ENCODE results near the gene NRXN2. TPM values are rescaled to one million over a fixed set of nuclear protein-coding genes. Genes with fewer than 3 reads are reported as not detected.

The NRXN2 gene
- total and polyA plus RNA-seq, 2 experiments from 2014 or later: 1.1 to 5.6 TPM

DNA sequence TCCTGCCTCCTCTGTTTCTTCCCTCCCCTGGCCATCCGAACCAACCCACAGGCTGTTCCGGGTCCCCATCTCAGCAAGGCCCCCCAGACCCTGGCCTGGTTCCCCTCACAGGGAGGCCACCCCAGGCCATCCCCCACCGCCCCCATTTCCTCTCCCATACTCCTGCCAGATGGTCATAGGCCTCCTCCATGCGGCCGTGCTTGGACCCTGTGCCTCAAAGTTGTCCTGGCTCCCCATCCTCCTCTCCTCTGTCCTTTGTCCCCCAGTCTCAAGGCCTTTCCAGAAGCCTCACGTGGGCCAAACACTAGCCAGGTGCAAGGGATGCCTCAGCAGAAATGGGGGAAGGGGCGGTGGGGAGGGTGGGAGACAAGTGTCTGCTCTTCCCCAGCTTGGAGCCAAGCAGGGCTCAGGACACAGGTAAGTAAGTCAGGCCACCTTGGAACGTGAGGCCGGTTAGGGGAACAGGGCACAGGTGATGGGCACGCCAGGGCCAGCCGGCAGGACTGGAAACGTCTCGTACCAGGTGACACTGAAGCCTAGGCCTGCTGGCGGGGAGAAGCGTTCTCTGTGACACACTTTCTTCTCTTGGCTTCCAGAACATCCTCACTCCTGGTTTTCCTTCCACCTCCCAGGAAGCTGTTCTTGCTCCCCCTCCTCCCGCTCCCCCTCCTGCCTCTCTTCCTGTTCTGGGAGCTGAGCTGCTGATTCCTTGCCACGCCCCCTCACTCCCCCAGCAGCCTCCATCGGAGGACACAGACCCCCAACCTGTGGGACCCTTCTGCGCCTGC, 163.5 kb downstream of the NRXN2 start:
- Histone ChIP-seq H3K79me2 (ENCODE audit: insufficient read depth) (no peaks in the 10 kb centered on the region), H2AFZ (no peak overlapping the region), H3K36me3 (ENCODE audit: low read depth) (no peaks in the 10 kb centered on the region), H3K4me3 (no peak overlapping the region), H3K9me3 (ENCODE audit: low read depth) (no peaks in the 10 kb centered on the region), H4K20me1 (ENCODE audit: insufficient read depth) (no peaks in the 10 kb centered on the region), H3K9me2 (ENCODE audit: insufficient read depth) (no peaks in the 10 kb centered on the region), H3F3A (ENCODE audit: insufficient read depth) (no peaks in the 10 kb centered on the region), H3K4me1 (ENCODE audit: insufficient read depth) (peaks cover 12% of the 10 kb centered on the region), H3K27ac (no peak overlapping the region), H3K27me3 (replicated peaks; ENCODE audit: insufficient read depth) (no peaks in the 10 kb centered on the region), H3K4me2 (ENCODE audit: unreplicated experiment) (no peak overlapping the region), H3K9ac (no peak overlapping the region)
- in situ Hi-C loops (cut with MboI): no loop called here
- 65 to 66% methylated on average over 16 to 19 of the region's 19 CpGs for WGBS, 2 experiments (ENCODE audit: low coverage in 1 of 2, low lambda C conversion rate in 2 of 2, missing lambda C conversion rate in 2 of 2)
- TF ChIP-seq EZH2 (IDR thresholded peaks at IDR 0.05; ENCODE audit: insufficient read depth, poor library complexity, severe bottlenecking) (no peak), EZH2phosphoT487 (IDR thresholded peaks at IDR 0.05; ENCODE audit: insufficient read depth, low read depth) (no peak)
- DNase-seq: no peak

DNA sequence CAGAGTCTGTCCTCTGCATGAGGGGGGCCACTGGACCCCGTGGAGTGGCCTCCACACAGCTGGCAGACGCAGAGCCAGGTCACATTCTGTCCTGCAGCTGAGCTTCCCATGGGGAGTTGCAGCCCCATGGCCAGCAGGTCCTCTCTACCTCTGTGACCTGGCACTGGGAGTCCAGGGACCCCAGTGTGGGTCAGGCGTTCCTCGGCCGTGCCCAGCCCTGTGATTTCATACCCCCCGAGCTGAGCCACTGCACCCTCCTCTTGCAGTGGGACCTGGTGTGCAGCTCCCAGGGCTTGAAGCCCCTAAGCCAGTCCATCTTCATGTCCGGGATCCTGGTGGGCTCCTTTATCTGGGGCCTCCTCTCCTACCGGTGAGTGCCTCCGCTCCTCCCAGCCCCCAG, 164.1 kb downstream of the NRXN2 start:
- no peaks in the 10 kb centered on the region for H3K79me2 ChIP-seq (ENCODE audit: insufficient read depth)
- TF ChIP-seq EZH2 (IDR thresholded peaks at IDR 0.05; ENCODE audit: insufficient read depth, poor library complexity, severe bottlenecking) (no peak), EZH2phosphoT487 (IDR thresholded peaks at IDR 0.05; ENCODE audit: insufficient read depth, low read depth) (no peak)
- in situ Hi-C loops (cut with MboI): no loop called here
- no peaks in the 10 kb centered on the region for H3K36me3 ChIP-seq (ENCODE audit: low read depth)
- H3K9me3 ChIP-seq (ENCODE audit: low read depth): no peaks in the 10 kb centered on the region
- H3K27ac ChIP-seq: no peak overlapping the region
- H3K4me1 ChIP-seq (ENCODE audit: insufficient read depth): peaks cover 19% of the 10 kb centered on the region
- WGBS, 2 experiments (ENCODE audit: low coverage in 1 of 2, low lambda C conversion rate in 2 of 2, missing lambda C conversion rate in 2 of 2): 85 to 88% methylated on average over 9 of the region's 9 CpGs
- no peaks in the 10 kb centered on the region for H3F3A ChIP-seq (ENCODE audit: insufficient read depth)
- no peak overlapping the region for H3K4me3 ChIP-seq
- H3K4me2 ChIP-seq (ENCODE audit: unreplicated experiment): no peak overlapping the region
- no peak for DNase-seq
- H2AFZ ChIP-seq: no peak overlapping the region
- H3K9ac ChIP-seq: no peak overlapping the region
- no peaks in the 10 kb centered on the region for H3K9me2 ChIP-seq (ENCODE audit: insufficient read depth)
- H4K20me1 ChIP-seq (ENCODE audit: insufficient read depth): no peaks in the 10 kb centered on the region
- H3K27me3 ChIP-seq (replicated peaks; ENCODE audit: insufficient read depth): no peaks in the 10 kb centered on the region

DNA sequence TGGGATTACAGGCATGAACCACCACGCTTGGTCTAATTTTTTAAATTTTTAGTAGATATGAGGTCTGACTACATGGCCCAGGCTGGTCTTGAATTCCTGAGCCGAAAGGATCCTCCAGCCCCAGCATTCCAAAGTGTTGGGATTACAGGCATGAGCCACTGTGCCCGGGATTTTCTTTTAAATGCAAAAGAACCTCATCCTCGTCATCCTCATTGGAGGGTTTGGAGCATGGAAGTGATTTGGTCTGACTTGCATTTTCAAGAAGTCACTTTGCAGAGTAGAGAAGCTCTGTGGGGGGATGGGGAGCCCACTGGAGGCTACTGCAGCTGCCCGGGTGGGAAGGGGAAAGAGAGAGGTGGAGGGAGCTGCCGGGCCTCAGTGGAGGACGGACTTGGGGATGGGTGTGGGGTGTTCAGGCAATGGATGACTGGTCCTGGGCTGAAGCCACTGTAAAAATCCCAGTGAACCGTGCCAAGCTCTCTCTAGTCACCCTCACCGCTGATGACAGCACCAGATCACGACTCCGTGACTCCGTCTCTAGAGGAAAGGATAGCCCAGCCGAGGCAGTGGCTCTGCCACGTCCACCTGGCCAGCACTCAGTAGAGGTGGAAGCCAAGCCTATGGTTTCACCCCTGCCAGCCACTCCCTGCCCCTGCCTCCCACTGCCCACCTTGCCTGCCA, 164.8 kb downstream of the NRXN2 start:
- H3K9me2 ChIP-seq (ENCODE audit: insufficient read depth): no peaks in the 10 kb centered on the region
- in situ Hi-C loops (cut with MboI): no loop called here
- no peak overlapping the region for H2AFZ ChIP-seq
- H3K4me3 ChIP-seq: no peak overlapping the region
- H3K9me3 ChIP-seq (ENCODE audit: low read depth): no peaks in the 10 kb centered on the region
- DNase-seq: peak; percentile 73
- no peak overlapping the region for H3K9ac ChIP-seq
- TF ChIP-seq EZH2phosphoT487 (IDR thresholded peaks at IDR 0.05; ENCODE audit: insufficient read depth, low read depth) (no peak), EZH2 (IDR thresholded peaks at IDR 0.05; ENCODE audit: insufficient read depth, poor library complexity, severe bottlenecking) (no peak)
- H3K36me3 ChIP-seq (ENCODE audit: low read depth): no peaks in the 10 kb centered on the region
- no peaks in the 10 kb centered on the region for H4K20me1 ChIP-seq (ENCODE audit: insufficient read depth)
- no peak overlapping the region for H3K4me2 ChIP-seq (ENCODE audit: unreplicated experiment)
- no peaks in the 10 kb centered on the region for H3K79me2 ChIP-seq (ENCODE audit: insufficient read depth)
- no peak overlapping the region for H3K27ac ChIP-seq
- no peaks in the 10 kb centered on the region for H3F3A ChIP-seq (ENCODE audit: insufficient read depth)
- no peaks in the 10 kb centered on the region for H3K27me3 ChIP-seq (replicated peaks; ENCODE audit: insufficient read depth)
- WGBS, 2 experiments (ENCODE audit: low coverage in 1 of 2, low lambda C conversion rate in 2 of 2, missing lambda C conversion rate in 2 of 2): 41 to 42% methylated on average over 12 to 14 of the region's 14 CpGs
- peaks cover 22% of the 10 kb centered on the region for H3K4me1 ChIP-seq (ENCODE audit: insufficient read depth)

DNA sequence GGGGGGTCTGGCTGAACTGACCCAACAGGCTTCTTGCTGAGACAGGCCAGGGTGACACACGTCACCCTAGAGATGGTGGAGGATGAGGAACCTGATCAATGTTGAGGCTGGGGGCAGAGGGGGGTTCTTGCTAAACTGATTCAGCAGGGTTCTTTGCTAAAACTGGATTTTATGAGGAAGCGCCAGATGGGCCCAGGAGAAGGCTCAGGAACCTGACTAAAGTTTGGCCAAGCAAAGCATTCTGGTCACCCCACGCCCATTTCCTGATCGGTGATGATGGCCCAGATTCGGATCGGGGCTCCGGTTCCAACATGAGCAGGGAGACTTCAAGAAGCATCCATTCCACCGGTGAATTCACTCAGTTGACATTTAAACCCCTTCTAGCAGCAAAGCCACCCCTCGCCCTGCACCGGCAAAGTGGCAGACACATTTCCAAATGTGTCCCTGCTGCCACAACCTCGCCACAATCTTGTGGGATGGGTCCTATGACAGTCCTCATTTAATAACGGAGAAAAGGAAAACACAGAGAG, 166.2 kb downstream of the NRXN2 start:
- Histone ChIP-seq H3K27me3 (replicated peaks; ENCODE audit: insufficient read depth) (peaks cover 8% of the 10 kb centered on the region), H3K4me1 (ENCODE audit: insufficient read depth) (peaks cover 22% of the 10 kb centered on the region), H3K9ac (no peak overlapping the region), H2AFZ (no peak overlapping the region), H3K27ac (no peak overlapping the region), H3F3A (ENCODE audit: insufficient read depth) (no peaks in the 10 kb centered on the region), H3K4me3 (no peak overlapping the region), H4K20me1 (ENCODE audit: insufficient read depth) (no peaks in the 10 kb centered on the region), H3K36me3 (ENCODE audit: low read depth) (no peaks in the 10 kb centered on the region), H3K79me2 (ENCODE audit: insufficient read depth) (no peaks in the 10 kb centered on the region), H3K4me2 (ENCODE audit: unreplicated experiment) (no peak overlapping the region), H3K9me3 (ENCODE audit: low read depth) (no peaks in the 10 kb centered on the region), H3K9me2 (ENCODE audit: insufficient read depth) (no peaks in the 10 kb centered on the region)
- TF ChIP-seq EZH2 (IDR thresholded peaks at IDR 0.05; ENCODE audit: insufficient read depth, poor library complexity, severe bottlenecking) (no peak), EZH2phosphoT487 (IDR thresholded peaks at IDR 0.05; ENCODE audit: insufficient read depth, low read depth) (no peak)
- DNase-seq: no peak
- WGBS, 2 experiments (ENCODE audit: low coverage in 1 of 2, low lambda C conversion rate in 2 of 2, missing lambda C conversion rate in 2 of 2): 74 to 82% methylated on average over 12 of the region's 12 CpGs
- in situ Hi-C loops (cut with MboI): no loop called here

Other genes starting within 250 kb of the NRXN2 start
- gene SLC22A11, start 167.3 kb downstream of the NRXN2 start, total RNA-seq (2014; rRNA removed; shearing (Covaris generic)): not detected in 2 replicates
- gene SLC22A11, start 167.3 kb downstream of the NRXN2 start, polyA plus RNA-seq (2016; fragmentation: Nextera tagmentation; extraction: Ambion mirVana): not detected in 2 replicates
- not detected in 2 replicates for gene SLC22A12, start 132.0 kb downstream of the NRXN2 start, total RNA-seq (2014; rRNA removed; shearing (Covaris generic))
- gene SLC22A12, start 132.0 kb downstream of the NRXN2 start, polyA plus RNA-seq (2016; fragmentation: Nextera tagmentation; extraction: Ambion mirVana): not detected in 2 replicates
- gene RASGRP2, start 20.9 kb upstream of the NRXN2 start, total RNA-seq (2014; rRNA removed; shearing (Covaris generic)): not detected in 2 replicates
- gene RASGRP2, start 20.9 kb upstream of the NRXN2 start, polyA plus RNA-seq (2016; fragmentation: Nextera tagmentation; extraction: Ambion mirVana): 0.61 and 0.68 TPM in 2 replicates
- gene PYGM, start 36.8 kb upstream of the NRXN2 start, total RNA-seq (2014; rRNA removed; shearing (Covaris generic)): not detected in 2 replicates
- gene PYGM, start 36.8 kb upstream of the NRXN2 start, polyA plus RNA-seq (2016; fragmentation: Nextera tagmentation; extraction: Ambion mirVana): not detected in 2 replicates
- gene SF1, start 55.3 kb upstream of the NRXN2 start, total RNA-seq (2014; rRNA removed; shearing (Covaris generic)): 81.6 and 106 TPM in 2 replicates
- 59.7 and 62.2 TPM in 2 replicates for gene SF1, start 55.3 kb upstream of the NRXN2 start, polyA plus RNA-seq (2016; fragmentation: Nextera tagmentation; extraction: Ambion mirVana)
- 18.2 and 19.7 TPM in 2 replicates for gene MAP4K2, start 80.0 kb upstream of the NRXN2 start, total RNA-seq (2014; rRNA removed; shearing (Covaris generic))
- gene MAP4K2, start 80.0 kb upstream of the NRXN2 start, polyA plus RNA-seq (2016; fragmentation: Nextera tagmentation; extraction: Ambion mirVana): 4.2 and 6.2 TPM in 2 replicates
- 13.2 and 15.8 TPM in 2 replicates for gene MEN1, start 87.4 kb upstream of the NRXN2 start, total RNA-seq (2014; rRNA removed; shearing (Covaris generic))
- 24.6 and 26.1 TPM in 2 replicates for gene MEN1, start 87.4 kb upstream of the NRXN2 start, polyA plus RNA-seq (2016; fragmentation: Nextera tagmentation; extraction: Ambion mirVana)
- gene CDC42BPG, start 121.5 kb upstream of the NRXN2 start, total RNA-seq (2014; rRNA removed; shearing (Covaris generic)): not detected in 2 replicates
- not detected in 2 replicates for gene CDC42BPG, start 121.5 kb upstream of the NRXN2 start, polyA plus RNA-seq (2016; fragmentation: Nextera tagmentation; extraction: Ambion mirVana)
- gene EHD1, start 155.4 kb upstream of the NRXN2 start, total RNA-seq (2014; rRNA removed; shearing (Covaris generic)): 90.2 and 124 TPM in 2 replicates
- gene EHD1, start 155.4 kb upstream of the NRXN2 start, polyA plus RNA-seq (2016; fragmentation: Nextera tagmentation; extraction: Ambion mirVana): 55.2 and 56.3 TPM in 2 replicates
- 12.4 and 18.9 TPM in 2 replicates for gene ATG2A, start 194.0 kb upstream of the NRXN2 start, total RNA-seq (2014; rRNA removed; shearing (Covaris generic))
- gene ATG2A, start 194.0 kb upstream of the NRXN2 start, polyA plus RNA-seq (2016; fragmentation: Nextera tagmentation; extraction: Ambion mirVana): 6.3 and 6.8 TPM in 2 replicates
- 23.9 and 27.3 TPM in 2 replicates for gene PPP2R5B, start 201.5 kb upstream of the NRXN2 start, total RNA-seq (2014; rRNA removed; shearing (Covaris generic))
- gene PPP2R5B, start 201.5 kb upstream of the NRXN2 start, polyA plus RNA-seq (2016; fragmentation: Nextera tagmentation; extraction: Ambion mirVana): 16.4 and 19.4 TPM in 2 replicates
- gene GPHA2, start 212.7 kb upstream of the NRXN2 start, total RNA-seq (2014; rRNA removed; shearing (Covaris generic)): not detected in 2 replicates
- not detected in 2 replicates for gene GPHA2, start 212.7 kb upstream of the NRXN2 start, polyA plus RNA-seq (2016; fragmentation: Nextera tagmentation; extraction: Ambion mirVana)
- gene MAJIN, start 248.9 kb upstream of the NRXN2 start, total RNA-seq (2014; rRNA removed; shearing (Covaris generic)): not detected in 2 replicates
- not detected in 2 replicates for gene MAJIN, start 248.9 kb upstream of the NRXN2 start, polyA plus RNA-seq (2016; fragmentation: Nextera tagmentation; extraction: Ambion mirVana)

All from GM23248 (cell line).